IMR-90 (cell line): ENCODE results near the gene PDE12. TPM values are rescaled to one million over a fixed set of nuclear protein-coding genes. Genes with fewer than 3 reads are reported as not detected.

ENCODE experiments used
- ATAC-seq: fragments of 200-7000 bp; cut with Tn5 transposase; 2 replicates; pipeline ENCODE4 v1.9.1; 2020; ENCODE audit warnings: low read depth, mild to moderate bottlenecking, moderate library complexity
- BruUV-seq: library from RNA; stranded (reverse); fragments of 400-500 nt; replicated peaks from 2 replicates; lab custom pipeline; 2021; lab: Mats Ljungman, UMichigan
- CTCF ChIA-PET: fragments of 300-600 bp; formaldehyde crosslinking; extraction: SDS; loops from one replicate; lab custom pipeline; 2021; ENCODE audit warnings: antibody characterized with exemption; lab: Yijun Ruan, JAX
- POLR2A ChIA-PET: fragments of 300-600 bp; sonication (Branson Sonifier 250); formaldehyde crosslinking; loops from one replicate; lab custom pipeline; 2022; ENCODE audit warnings: antibody characterized with exemption; ENCODE audit not compliant: unreplicated experiment; lab: Charles Lee
- DNase-seq: peaks from one replicate; pipeline ENCODE4 v3.0.0; 2013
- H2AFZ ChIP-seq: replicated peaks from 2 replicates; pipeline ENCODE3; 2013; ENCODE audit warnings: low read length, mild to moderate bottlenecking; ENCODE audit not compliant: poor library complexity
- H2AK5ac ChIP-seq: 2 replicates; pipeline ENCODE4 v1.6.1; 2013; ENCODE audit warnings: low read depth, low read length, inconsistent platforms
- H2AK9ac ChIP-seq: replicated peaks from 2 replicates; pipeline ENCODE3; 2013; ENCODE audit warnings: mild to moderate bottlenecking, low read depth, low read length, moderate library complexity; ENCODE audit not compliant: poor library complexity
- H2BK120ac ChIP-seq: 2 replicates; pipeline ENCODE4 v1.6.1; 2013; ENCODE audit warnings: low read depth, low read length, inconsistent platforms
- H2BK15ac ChIP-seq: 3 replicates; pipeline ENCODE4 v1.6.1; 2013; ENCODE audit warnings: low read depth, low read length, inconsistent platforms
- H2BK20ac ChIP-seq: 2 replicates; pipeline ENCODE4 v1.6.1; 2013; ENCODE audit warnings: low read depth, mild to moderate bottlenecking, inconsistent platforms, low read length, moderate library complexity
- H2BK5ac ChIP-seq: 2 replicates; pipeline ENCODE4 v1.6.1; 2013; ENCODE audit warnings: mild to moderate bottlenecking, low read depth, low read length, inconsistent platforms; ENCODE audit not compliant: poor library complexity, severe bottlenecking
- H3K14ac ChIP-seq: replicated peaks from 2 replicates; pipeline ENCODE4 v1.6.1; 2013; ENCODE audit warnings: low read depth, low read length, inconsistent platforms
- H3K18ac ChIP-seq: 2 replicates; pipeline ENCODE4 v1.6.1; 2013; ENCODE audit warnings: low read depth, low read length, control low read depth
- H3K23ac ChIP-seq: 2 replicates; pipeline ENCODE4 v1.6.1; 2013; ENCODE audit warnings: low read depth, low read length, inconsistent platforms
- H3K27ac ChIP-seq: 2 replicates; pipeline ENCODE4 v1.5.1; 2013; ENCODE audit warnings: mild to moderate bottlenecking, control low read depth, low read length; ENCODE audit not compliant: insufficient read depth
- H3K27me3 ChIP-seq: 2 replicates; pipeline ENCODE4 v1.6.1; 2013; ENCODE audit warnings: low read length; ENCODE audit not compliant: control insufficient read depth, insufficient read depth
- H3K36me3 ChIP-seq: 2 replicates; pipeline ENCODE4 v1.6.1; 2013; ENCODE audit warnings: low read length, mixed read lengths; ENCODE audit not compliant: control insufficient read depth, insufficient read depth
- H3K4ac ChIP-seq: 2 replicates; pipeline ENCODE4 v1.6.1; 2013; ENCODE audit warnings: low read depth, low read length, inconsistent platforms
- H3K4me1 ChIP-seq: 2 replicates; pipeline ENCODE4 v1.6.1; 2013; ENCODE audit warnings: low read length, mixed read lengths; ENCODE audit not compliant: control insufficient read depth, insufficient read depth
- H3K4me2 ChIP-seq: 2 replicates; pipeline ENCODE4 v1.6.1; 2013; ENCODE audit warnings: low read depth, mild to moderate bottlenecking, control low read depth, low read length, moderate library complexity
- H3K4me3 ChIP-seq: 2 replicates; pipeline ENCODE4 v1.5.1; 2013; ENCODE audit warnings: low read depth, mild to moderate bottlenecking, control low read depth, low read length, moderate library complexity; ENCODE audit not compliant: insufficient read depth
- H3K56ac ChIP-seq: 2 replicates; pipeline ENCODE4 v1.6.1; 2013; ENCODE audit warnings: low read length, inconsistent platforms; ENCODE audit not compliant: insufficient read depth; ENCODE audit errors: extremely low read depth
- H3K79me1 ChIP-seq, 2 experiments: 2 replicates each; pipeline ENCODE4 v1.6.1; 2013; ENCODE audit warnings: low read length in 2 of 2, inconsistent platforms in 1 of 2, low read depth in 1 of 2
- H3K9ac ChIP-seq: 2 replicates; pipeline ENCODE4 v1.6.1; 2013; ENCODE audit warnings: low read depth, low read length, control low read depth
- H3K9me1 ChIP-seq: 2 replicates; pipeline ENCODE4 v1.6.1; 2013; ENCODE audit warnings: low read length, inconsistent platforms; ENCODE audit not compliant: insufficient read depth
- H3K9me3 ChIP-seq: 2 replicates; pipeline ENCODE4 v1.6.1; 2013; ENCODE audit warnings: low read length; ENCODE audit not compliant: control insufficient read depth, insufficient read depth
- H4K20me1 ChIP-seq: 2 replicates; pipeline ENCODE4 v1.6.1; 2013; ENCODE audit warnings: low read length, inconsistent platforms; ENCODE audit not compliant: insufficient read depth
- H4K5ac ChIP-seq: 2 replicates; pipeline ENCODE4 v1.6.1; 2013; ENCODE audit warnings: mild to moderate bottlenecking, low read depth, low read length, control low read depth
- H4K8ac ChIP-seq, 2 experiments: 2 replicates each; pipeline ENCODE4 v1.6.1; 2013; ENCODE audit warnings: low read depth in 2 of 2, low read length in 2 of 2, control low read depth in 1 of 2, inconsistent platforms in 1 of 2
- H4K91ac ChIP-seq: 2 replicates; pipeline ENCODE4 v1.6.1; 2013; ENCODE audit warnings: low read depth, low read length, inconsistent platforms; ENCODE audit not compliant: insufficient read depth
- BHLHE40 ChIP-seq: fragments of 150-350 bp; IDR thresholded peaks from 2 replicates; pipeline ENCODE4 v1.6.1; 2016; ENCODE audit warnings: mild to moderate bottlenecking, low read depth, low read length
- CHD1 ChIP-seq: IDR thresholded peaks from 2 replicates; pipeline ENCODE4 v1.6.1; 2012; ENCODE audit warnings: low read depth, low read length, improper control_type of control experiment
- CTCF ChIP-seq: conservative IDR thresholded peaks from 2 replicates; pipeline ENCODE4 v1.5.1; 2012; ENCODE audit warnings: mild to moderate bottlenecking, low read depth, low read length, improper control_type of control experiment
- ELK1 ChIP-seq: fragments of 150-350 bp; IDR thresholded peaks from 2 replicates; pipeline ENCODE4 v1.6.1; 2016; ENCODE audit warnings: low read depth, mild to moderate bottlenecking, low read length, moderate library complexity, borderline replicate concordance
- FOS ChIP-seq: fragments of 150-350 bp; IDR thresholded peaks from 2 replicates; pipeline ENCODE4 v1.6.1; 2016; ENCODE audit warnings: low read depth, low read length
- MAFK ChIP-seq: IDR thresholded peaks from 2 replicates; pipeline ENCODE4 v1.6.1; 2012; ENCODE audit warnings: low read depth, low read length, improper control_type of control experiment
- MAZ ChIP-seq: IDR thresholded peaks from 2 replicates; pipeline ENCODE4 v1.6.1; 2012; ENCODE audit warnings: low read depth, mild to moderate bottlenecking, low read length, improper control_type of control experiment, moderate library complexity, borderline replicate concordance
- MXI1 ChIP-seq: IDR thresholded peaks from 2 replicates; pipeline ENCODE4 v1.6.1; 2012; ENCODE audit warnings: low read depth, mild to moderate bottlenecking, low read length, moderate library complexity, borderline replicate concordance
- NFE2L2 ChIP-seq: fragments of 150-350 bp; IDR thresholded peaks from 2 replicates; pipeline ENCODE4 v1.6.1; 2016; ENCODE audit warnings: low read depth, mild to moderate bottlenecking, low read length
- POLR2A ChIP-seq: IDR thresholded peaks from 2 replicates; pipeline ENCODE4 v1.6.1; 2012; ENCODE audit warnings: mild to moderate bottlenecking, low read depth, low read length
- RAD21 ChIP-seq: IDR thresholded peaks from 2 replicates; pipeline ENCODE4 v1.6.1; 2012; ENCODE audit warnings: low read length, improper control_type of control experiment
- RCOR1 ChIP-seq: IDR thresholded peaks from 2 replicates; pipeline ENCODE4 v1.6.1; 2012; ENCODE audit warnings: mild to moderate bottlenecking, low read length, improper control_type of control experiment; ENCODE audit not compliant: insufficient replicate concordance
- RFX5 ChIP-seq: IDR thresholded peaks from 2 replicates; pipeline ENCODE4 v1.8.0; 2012; ENCODE audit warnings: low read depth, mild to moderate bottlenecking, low read length, moderate library complexity
- SMC3 ChIP-seq: fragments of 150-350 bp; IDR thresholded peaks from 2 replicates; pipeline ENCODE4 v1.6.1; 2016; ENCODE audit warnings: low read depth, mild to moderate bottlenecking, antibody characterized with exemption, low read length, moderate library complexity
- WGBS, 2 experiments: methylation state at CpG; one replicate each; pipeline versions ENCODE4 v1.1.5 to v1.1.7; 2013; ENCODE audit warnings: missing lambda C conversion rate in 2 of 2; ENCODE audit not compliant: insufficient read length in 1 of 2; ENCODE audit errors: extremely low coverage in 2 of 2; 5-methylcytosine and 5-hydroxymethylcytosine counted together
- dilution Hi-C: fragments of 300-500 bp; cut with HindIII; formaldehyde crosslinking; loops from one replicate; pipeline ENCODE4 v1.14.3; 2018; ENCODE audit warnings: low sequenced_read_pairs; ENCODE audit not compliant: unreplicated experiment
- in situ Hi-C: fragments of 300-500 bp; cut with MboI; formaldehyde crosslinking; loops from 3 replicates; pipeline ENCODE4 v1.14.3; 2019; ENCODE audit warnings: low sequenced_read_pairs, inconsistent platforms, mixed read lengths
- intact Hi-C: fragments of 100-400 bp; cut with micrococcal nuclease; formaldehyde crosslinking; loops from 2 replicates; pipeline ENCODE4 v1.10.0; 2022
- polyA plus RNA-seq, 3 experiments: library from polyadenylated mRNA; depleted of rRNA; stranded (reverse); fragments of >200 nt; gene quantifications; 2 replicates each; pipeline ENCODE4 v1.2.3, GENCODE V29; 2012; ENCODE audit warnings: low replicate concordance in 1 of 3
- total RNA-seq: library from RNA; depleted of rRNA; stranded (reverse); fragments of >200 nt; gene quantifications from 2 replicates; pipeline ENCODE4 v1.2.3, GENCODE V29; 2012

PDE12 gene
- total and polyA plus RNA-seq, 2 of the 4 experiments (the other 2 are of a cell fraction), result 9.5 to 16.8 TPM

- POLR2A ChIA-PET, result no interaction called here
- peaks cover 95% of the 10 kb centered on the region for H4K20me1 ChIP-seq
- no peak for TF ChIP-seq ELK1
- TF ChIP-seq MAZ, result no peak
- no peak for TF ChIP-seq CHD1
- TF ChIP-seq RCOR1, result no peak
- TF ChIP-seq POLR2A, result no peak
- no peak for TF ChIP-seq BHLHE40
- no peak for TF ChIP-seq CTCF
- TF ChIP-seq MAFK, result no peak
- TF ChIP-seq RFX5, result no peak
- no peak for TF ChIP-seq RAD21
- no peak for TF ChIP-seq SMC3
- no peak for TF ChIP-seq NFE2L2
- no peak for TF ChIP-seq MXI1
- TF ChIP-seq FOS, result no peak
Measured at GRCh38 chr3:57577801-57578200, 21.7 kb downstream of the PDE12 start.

More at GRCh38 chr3:57577801-57578200, 21.7 kb downstream of the PDE12 start:
- H3K4me2 ChIP-seq, result no peak overlapping the region
- no peaks in the 10 kb centered on the region; the same call in 1 of the 2 replicates for H3K9me1 ChIP-seq
- WGBS, 2 experiments, result 90% methylated on average over 2 of the region's 9 CpGs; no CpG with 5 or more reads in 1 of the 2 experiments
- H3K9me3 ChIP-seq, result no peaks in the 10 kb centered on the region
- no peak overlapping the region for H3K18ac ChIP-seq
- CTCF ChIA-PET, result no interaction called here
- H3K4me1 ChIP-seq, result no peaks in the 10 kb centered on the region; the same call in none of the 2 replicates
- no peak overlapping the region for H4K5ac ChIP-seq
- H2AFZ ChIP-seq, result no peak overlapping the region
- no TSS peak for BruUV-seq
- H3K23ac ChIP-seq, result no peak overlapping the region
- H2AK5ac ChIP-seq, result no peak overlapping the region
- dilution Hi-C loops (no loop called here), in situ Hi-C loops (no loop called here), intact Hi-C loops (no loop called here)
- H4K91ac ChIP-seq, result no peak overlapping the region
- H3K4me3 ChIP-seq, result no peak overlapping the region
- no peak overlapping the region for H3K56ac ChIP-seq
- H3K36me3 ChIP-seq, result peaks cover 50% of the 10 kb centered on the region
- H2BK5ac ChIP-seq, result no peak overlapping the region
- ATAC-seq, result no peak
- no peak for DNase-seq
- no peak overlapping the region for H3K27ac ChIP-seq
- no peak overlapping the region for H3K14ac ChIP-seq
- no peaks in the 10 kb centered on the region for H3K27me3 ChIP-seq
- H2AK9ac ChIP-seq, result no peak overlapping the region
- H3K4ac ChIP-seq, result no peak overlapping the region
- no peak overlapping the region for H2BK20ac ChIP-seq
- H3K9ac ChIP-seq, result no peak overlapping the region
- H2BK120ac ChIP-seq, result no peak overlapping the region
- H2BK15ac ChIP-seq, result no peak overlapping the region
- peaks cover 15 to 44% of the 10 kb centered on the region in 2 experiments; a peak in 3 of 4 replicates for H3K79me1 ChIP-seq
- H4K8ac ChIP-seq, result no peak overlapping the region
